Measurements from ENCODE around the gene CYP46A1.

Gene CYP46A1

GRCh38 chr14:99745307-99745951 is 61.3 kb downstream of the CYP46A1 start:
- Histone ChIP-seq H3K4me2 (ENCODE audit: low read length) (no peak overlapping the region), H3K4me3 (ENCODE audit: low read depth, low read length, poor library complexity, severe bottlenecking) (no peak overlapping the region), H3F3A (ENCODE audit: insufficient read depth, low read length) (no peaks in the 10 kb centered on the region), H3K79me2 (ENCODE audit: insufficient read depth, low read length) (no peaks in the 10 kb centered on the region), H3K27me3 (ENCODE audit: insufficient read depth, low read length) (no peaks in the 10 kb centered on the region; the same call in 1 of the 2 replicates), H4K20me1 (ENCODE audit: insufficient read depth, low read length) (no peaks in the 10 kb centered on the region), H3K4me1 (ENCODE audit: insufficient read depth, low read length, severe bottlenecking) (no peaks in the 10 kb centered on the region), H2AFZ (ENCODE audit: low read length) (no peak overlapping the region), H3K9me2 (ENCODE audit: low read depth, low read length) (no peaks in the 10 kb centered on the region), H3K9me3 (ENCODE audit: low read length) (no peaks in the 10 kb centered on the region), H3K9ac (ENCODE audit: low read length) (no peak overlapping the region), H3K27ac (ENCODE audit: low read depth, low read length, poor library complexity, severe bottlenecking) (no peak overlapping the region), H3K36me3 (ENCODE audit: insufficient read depth, low read length) (no peaks in the 10 kb centered on the region)
- TF ChIP-seq CTCF (IDR thresholded peaks at IDR 0.05; ENCODE audit: low read length) (no peak), EZH2 (IDR thresholded peaks at IDR 0.05; ENCODE audit: borderline replicate concordance, low read length) (no peak)

GRCh38 chr14:99747167-99747566 is 63.1 kb downstream of the CYP46A1 start:
- H3K9me3 ChIP-seq (ENCODE audit: low read length), result no peaks in the 10 kb centered on the region
- H3K9ac ChIP-seq (ENCODE audit: low read length), result no peak overlapping the region
- H3K4me3 ChIP-seq (ENCODE audit: low read depth, low read length, poor library complexity, severe bottlenecking), result no peak overlapping the region
- no peaks in the 10 kb centered on the region for H3K9me2 ChIP-seq (ENCODE audit: low read depth, low read length)
- H3F3A ChIP-seq (ENCODE audit: insufficient read depth, low read length), result no peaks in the 10 kb centered on the region
- H3K36me3 ChIP-seq (ENCODE audit: insufficient read depth, low read length), result no peaks in the 10 kb centered on the region
- no peak for TF ChIP-seq CTCF (IDR thresholded peaks at IDR 0.05; ENCODE audit: low read length)
- no peak for TF ChIP-seq EZH2 (IDR thresholded peaks at IDR 0.05; ENCODE audit: borderline replicate concordance, low read length)
- no peak overlapping the region for H2AFZ ChIP-seq (ENCODE audit: low read length)
- H3K4me2 ChIP-seq (ENCODE audit: low read length), result no peak overlapping the region
- H3K4me1 ChIP-seq (ENCODE audit: insufficient read depth, low read length, severe bottlenecking), result no peaks in the 10 kb centered on the region
- peaks cover 9% of the 10 kb centered on the region for H3K27me3 ChIP-seq (ENCODE audit: insufficient read depth, low read length)
- H4K20me1 ChIP-seq (ENCODE audit: insufficient read depth, low read length), result no peaks in the 10 kb centered on the region
- H3K27ac ChIP-seq (ENCODE audit: low read depth, low read length, poor library complexity, severe bottlenecking), result no peak overlapping the region
- H3K79me2 ChIP-seq (ENCODE audit: insufficient read depth, low read length), result no peaks in the 10 kb centered on the region

GRCh38 chr14:99747582-99748330 is 63.7 kb downstream of the CYP46A1 start:
- Histone ChIP-seq H3K9me2 (ENCODE audit: low read depth, low read length) (no peaks in the 10 kb centered on the region), H3K27me3 (ENCODE audit: insufficient read depth, low read length) (peaks cover 9% of the 10 kb centered on the region), H3K36me3 (ENCODE audit: insufficient read depth, low read length) (no peaks in the 10 kb centered on the region), H2AFZ (ENCODE audit: low read length) (no peak overlapping the region), H3K4me3 (ENCODE audit: low read depth, low read length, poor library complexity, severe bottlenecking) (no peak overlapping the region), H3K79me2 (ENCODE audit: insufficient read depth, low read length) (no peaks in the 10 kb centered on the region), H4K20me1 (ENCODE audit: insufficient read depth, low read length) (no peaks in the 10 kb centered on the region), H3K9me3 (ENCODE audit: low read length) (no peaks in the 10 kb centered on the region), H3K9ac (ENCODE audit: low read length) (no peak overlapping the region), H3F3A (ENCODE audit: insufficient read depth, low read length) (no peaks in the 10 kb centered on the region), H3K4me2 (ENCODE audit: low read length) (no peak overlapping the region), H3K27ac (ENCODE audit: low read depth, low read length, poor library complexity, severe bottlenecking) (no peak overlapping the region), H3K4me1 (ENCODE audit: insufficient read depth, low read length, severe bottlenecking) (no peaks in the 10 kb centered on the region)
- TF ChIP-seq EZH2 (IDR thresholded peaks at IDR 0.05; ENCODE audit: borderline replicate concordance, low read length), result no peak
